Heart left ventricle (tissue), 16 donors: ENCODE results near the gene AFF3. TPM values are rescaled to one million over a fixed set of nuclear protein-coding genes. Genes with fewer than 3 reads are reported as not detected.

Experiments
- ATAC-seq, 4 donors: fragments of 200-7000 bp; cut with Tn5 transposase; one replicate each; pipeline ENCODE4 v1.9.1; 2020 to 2022; ENCODE audit warnings: moderate library complexity in 4 of 4, mild to moderate bottlenecking in 3 of 4, moderate number of reproducible peaks in 1 of 4
- DNase-seq, 5 donors: peaks; one replicate each; pipeline ENCODE4 v3.0.0-alpha.2; 2020
- H3K27ac ChIP-seq, 12 donors: fragments of 200-600 bp; sonication (generic) in 4 of 12; one replicate each; pipeline versions ENCODE4 v1.5.0 to v1.8.0; 2016 to 2022; ENCODE audit warnings: mild to moderate bottlenecking in 2 of 12
- H3K27me3 ChIP-seq, 9 donors: fragments of 200-600 bp; sonication (generic) in 2 of 9; one replicate each; pipeline versions ENCODE4 v1.5.1 to v1.8.0; 2016 to 2022; ENCODE audit warnings: mild to moderate bottlenecking in 3 of 9
- H3K36me3 ChIP-seq, 9 donors: fragments of 200-600 bp; sonication (generic) in 2 of 9; one replicate each; pipeline versions ENCODE4 v1.5.0 to v1.8.0; 2018 to 2022; ENCODE audit warnings: mild to moderate bottlenecking in 2 of 9
- H3K4me1 ChIP-seq, 12 donors: fragments of 200-600 bp; sonication (generic) in 4 of 12; one replicate each; pipeline versions ENCODE4 v1.5.0 to v1.8.0; 2016 to 2022; ENCODE audit warnings: mild to moderate bottlenecking in 3 of 12
- H3K4me3 ChIP-seq, 12 donors: fragments of 200-600 bp; sonication (generic) in 4 of 12; one replicate each; pipeline versions ENCODE4 v1.5.0 to v1.8.0; 2017 to 2022; ENCODE audit warnings: mild to moderate bottlenecking in 9 of 12, moderate library complexity in 4 of 12
- H3K9me3 ChIP-seq, 12 donors: fragments of 200-600 bp; sonication (generic) in 4 of 12; one replicate each; pipeline versions ENCODE4 v1.5.0 to v1.8.0; 2016 to 2022; ENCODE audit warnings: mild to moderate bottlenecking in 1 of 12
- CTCF ChIP-seq, 12 donors: fragments of 200-600 bp; sonication (generic) in 4 of 12; IDR thresholded peaks; one replicate each; pipeline versions ENCODE4 v1.5.0 to v1.8.0; 2018 to 2022; ENCODE audit warnings: antibody characterized with exemption in 12 of 12, mild to moderate bottlenecking in 5 of 12
- POLR2A ChIP-seq, 2 donors: fragments of 450-650 bp; IDR thresholded peaks; one replicate each; pipeline ENCODE4 v1.6.1; 2017; ENCODE audit warnings: antibody characterized with exemption in 2 of 2, mild to moderate bottlenecking in 2 of 2, moderate library complexity in 2 of 2
- WGBS, 4 donors: extraction: QIAGEN DNeasy Blood & Tissue Kit in 2 of 4; methylation state at CpG; one replicate each; pipeline versions ENCODE4 v1.1.5 to v1.1.7; 2013 to 2018; 5-methylcytosine and 5-hydroxymethylcytosine counted together
- intact Hi-C, 10 donors: fragments of 100-400 bp; cut with DNase I; formaldehyde crosslinking; loops; one replicate each; pipeline versions ENCODE4 v1.11.1 to v1.14.2; 2022
- polyA plus RNA-seq, 2 donors: library from polyadenylated mRNA; stranded (reverse); fragments of 200-250 nt; gene quantifications; one replicate each; pipeline ENCODE4 v1.2.3, GENCODE V29; 2013
- total RNA-seq, 9 donors: library from RNA; depleted of rRNA in 2 of 9; stranded (reverse); fragments of >200 nt in 2 of 9; fragmentation: NEBNext Ultra II Directional in 3 of 9; extraction: Animal tissue kit (Norgen Biotek cat#: 25700) in 3 of 9; gene quantifications; one replicate each; pipeline versions ENCODE4 v1.1.0 to v1.2.4, GENCODE V29; 2016 to 2023
- donor health status: ischemic (EF 13 %, LVEDD 7.1; RV severe dilation, severe dysfunction).
- donor health status: healthy with polysubstance abuse.
- donor health status: DM: no; HTN: yes; CAD: no.
- donor health status: DM: no; HTN: no; CAD: no.
- donor health status: ischemic (EF 25% LVEDD 6.9; RV normal size, moderate dysfunction).
- donor health status: ischemic (EF 25% LVEDD 5.7; RV mildly dilated, moderate dysfunction).
- donor health status: healthy.
- donor health status: DM: yes; HTN: yes; CAD: no.
- donor health status: ischemic (EF 35%, LVEDD 5.7; RV mildly dilated, moderate dysfunction).
- donor health status: nonischemic (EF 11% LVEDD 7.7; RV severe dilation, severe dysfunction).
- donor health status: DM: yes; HTN: yes; CAD: no.
- donor health status: PGD.
- donor health status: ischemic (EF 29% LVEDD 5.4; RV normal size, mild dysfunction).
- donor health status: nonischemic (EF 23%, LVEDD 6.1; RV moderate dilation, normal function).

AFF3 gene
- total and polyA plus RNA-seq, 11 donors: 1.3 to 15.5 (median 4.7) TPM

GRCh38 chr2:99789849-99790248, 352.5 kb downstream of the AFF3 start:
- H3K9me3 ChIP-seq: no peaks in the 10 kb centered on the region
- 31 to 43% (median 40%) methylated on average over 1 of the region's 1 CpG for WGBS, 4 donors
- intact Hi-C loops: no loop called here
- no peaks in the 10 kb centered on the region for H3K36me3 ChIP-seq
- ATAC-seq: no peak
- H3K4me1 ChIP-seq: peaks cover 0 to 17% (median 8%) of the 10 kb centered on the region in 12 donors
- no peak for DNase-seq
- no peak overlapping the region for H3K4me3 ChIP-seq
- H3K27me3 ChIP-seq: no peaks in the 10 kb centered on the region
- no peak for TF ChIP-seq CTCF (IDR thresholded peaks at IDR 0.05)
- TF ChIP-seq POLR2A (IDR thresholded peaks at IDR 0.05): no peak
- no peak overlapping the region for H3K27ac ChIP-seq

GRCh38 chr2:99787769-99788382, 354.5 kb downstream of the AFF3 start:
- peaks cover 0 to 27% (median 8%) of the 10 kb centered on the region in 12 donors for H3K4me1 ChIP-seq
- H3K36me3 ChIP-seq: no peaks in the 10 kb centered on the region
- H3K4me3 ChIP-seq: no peak overlapping the region
- H3K9me3 ChIP-seq: no peaks in the 10 kb centered on the region
- H3K27me3 ChIP-seq: no peaks in the 10 kb centered on the region
- ATAC-seq: no peak
- no peak for TF ChIP-seq CTCF (IDR thresholded peaks at IDR 0.05)
- no peak for TF ChIP-seq POLR2A (IDR thresholded peaks at IDR 0.05)
- DNase-seq: no peak
- H3K27ac ChIP-seq: no peak overlapping the region
- WGBS, 4 donors: 83 to 91% (median 88%) methylated on average over 5 of the region's 5 CpGs
- intact Hi-C loops: no loop called here

- Histone ChIP-seq H3K36me3 (no peaks in the 10 kb centered on the region), H3K27me3 (no peaks in the 10 kb centered on the region), H3K4me1 (peaks cover 0 to 27% (median 8%) of the 10 kb centered on the region in 12 donors), H3K27ac (no peak overlapping the region), H3K4me3 (no peak overlapping the region), H3K9me3 (no peaks in the 10 kb centered on the region)
- no peak for ATAC-seq
- intact Hi-C loops: no loop called here
- WGBS, 4 donors: 91 to 93% (median 92%) methylated on average over 14 of the region's 14 CpGs
- DNase-seq: no peak
- no peak for TF ChIP-seq POLR2A (IDR thresholded peaks at IDR 0.05)
- TF ChIP-seq CTCF (IDR thresholded peaks at IDR 0.05): no peak
Observed at GRCh38 chr2:99786636-99787390, 355.6 kb downstream of the AFF3 start.

GRCh38 chr2:99784946-99785345, 357.4 kb downstream of the AFF3 start:
- Histone ChIP-seq H3K27me3 (no peaks in the 10 kb centered on the region), H3K4me3 (no peak overlapping the region), H3K4me1 (peaks cover 0 to 22% (median 4%) of the 10 kb centered on the region in 12 donors), H3K27ac (peak overlapping the region in 1 of 12 donors; percentile 38), H3K36me3 (no peaks in the 10 kb centered on the region), H3K9me3 (no peaks in the 10 kb centered on the region)
- TF ChIP-seq POLR2A (IDR thresholded peaks at IDR 0.05) (no peak), CTCF (IDR thresholded peaks at IDR 0.05) (no peak)
- DNase-seq (no peak), ATAC-seq (no peak)
- intact Hi-C loops: no loop called here
- WGBS, 4 donors: 90 to 92% (median 91%) methylated on average over 8 of the region's 8 CpGs
